ENCODE measurements around the gene NKX2-4. TPM values are rescaled to one million over a fixed set of nuclear protein-coding genes. Genes with fewer than 3 reads are reported as not detected.
A peak's percentile ranks its signal among the peaks of the same experiment; 100 is the strongest.

NKX2-4 gene
- total and polyA plus RNA-seq, 12 donors: 0.14 TPM; not detected in 11

DNA sequence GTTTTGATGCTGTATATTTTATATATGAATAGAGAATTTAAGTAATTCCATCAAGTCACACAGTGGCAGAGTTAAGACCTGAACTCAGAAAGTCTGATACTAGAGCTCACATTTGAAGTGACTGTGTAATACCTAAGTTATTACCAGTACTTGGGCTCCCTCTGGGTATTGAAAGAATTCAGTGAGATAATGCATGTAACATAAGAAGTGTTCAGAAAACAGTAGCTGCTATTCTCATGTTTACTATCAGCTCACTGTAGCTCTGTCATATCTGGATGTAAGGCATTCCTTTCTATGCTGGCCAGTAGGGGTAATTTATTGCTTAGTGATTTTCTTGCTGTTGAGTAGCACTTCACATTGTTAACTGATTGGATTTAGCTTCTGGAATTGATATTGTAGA is 44.6 kb downstream of the NKX2-4 start:
- Histone ChIP-seq H3K27me3 (no peaks in the 10 kb centered on the region), H3K36me3 (replicated peaks in 1 of 2) (peaks cover 0 to 51% of the 10 kb centered on the region in 2 donors), H3K9me3 (replicated peaks in 1 of 3) (no peaks in the 10 kb centered on the region), H3K4me1 (replicated peaks in 1 of 2) (peaks cover 0 to 4% of the 10 kb centered on the region in 2 donors), H3K4me3 (no peak overlapping the region), H3K27ac (peak overlapping the region in 1 of 5 donors; percentile 32)
- intact Hi-C loops (cut with DNase I): no loop called here
- no peak for DNase-seq
- TF ChIP-seq, protein P1, sequence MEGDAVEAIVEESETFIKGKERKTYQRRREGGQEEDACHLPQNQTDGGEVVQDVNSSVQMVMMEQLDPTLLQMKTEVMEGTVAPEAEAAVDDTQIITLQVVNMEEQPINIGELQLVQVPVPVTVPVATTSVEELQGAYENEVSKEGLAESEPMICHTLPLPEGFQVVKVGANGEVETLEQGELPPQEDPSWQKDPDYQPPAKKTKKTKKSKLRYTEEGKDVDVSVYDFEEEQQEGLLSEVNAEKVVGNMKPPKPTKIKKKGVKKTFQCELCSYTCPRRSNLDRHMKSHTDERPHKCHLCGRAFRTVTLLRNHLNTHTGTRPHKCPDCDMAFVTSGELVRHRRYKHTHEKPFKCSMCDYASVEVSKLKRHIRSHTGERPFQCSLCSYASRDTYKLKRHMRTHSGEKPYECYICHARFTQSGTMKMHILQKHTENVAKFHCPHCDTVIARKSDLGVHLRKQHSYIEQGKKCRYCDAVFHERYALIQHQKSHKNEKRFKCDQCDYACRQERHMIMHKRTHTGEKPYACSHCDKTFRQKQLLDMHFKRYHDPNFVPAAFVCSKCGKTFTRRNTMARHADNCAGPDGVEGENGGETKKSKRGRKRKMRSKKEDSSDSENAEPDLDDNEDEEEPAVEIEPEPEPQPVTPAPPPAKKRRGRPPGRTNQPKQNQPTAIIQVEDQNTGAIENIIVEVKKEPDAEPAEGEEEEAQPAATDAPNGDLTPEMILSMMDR (IDR thresholded peaks at IDR 0.05): no peak
- no peak for TF ChIP-seq POLR2A (IDR thresholded peaks at IDR 0.05)

Small RNAs within 50 kb of the gene (small RNA-seq; reads per million reads assigned to genes)
- 0 reads per million in 2 donors for gene RN7SKP140

Other genes starting within 250 kb of the NKX2-4 start
- 10 to 100 TPM; 58.6 to 84.0 (median 65.7) TPM for gene XRN2, start 94.2 kb downstream of the NKX2-4 start, total RNA-seq
- gene XRN2, start 94.2 kb downstream of the NKX2-4 start, polyA plus RNA-seq: 10 to 100 TPM; 12.9 to 89.6 (median 16.0) TPM
- gene NKX2-2, start 116.5 kb upstream of the NKX2-4 start, total RNA-seq: not detected
- gene NKX2-2, start 116.5 kb upstream of the NKX2-4 start, polyA plus RNA-seq: not detected